GM12891 (cell line): ENCODE results near the gene ABCA1.

Experiments used
- POLR2A ChIP-seq: IDR thresholded peaks from 2 replicates; pipeline ENCODE4 v1.6.1; 2011; ENCODE audit warnings: low read depth, low read length, control low read depth
- POLR2AphosphoS5 ChIP-seq: IDR thresholded peaks from 2 replicates; pipeline ENCODE4 v1.6.1; 2011; ENCODE audit warnings: low read depth, low read length, control low read depth
- SPI1 ChIP-seq: IDR thresholded peaks from 2 replicates; pipeline ENCODE4 v1.6.1; 2011; ENCODE audit warnings: low read depth, low read length, control low read depth
- TAF1 ChIP-seq: IDR thresholded peaks from 2 replicates; pipeline ENCODE4 v1.6.1; 2011; ENCODE audit warnings: low read depth, low read length, control low read depth

DNA sequence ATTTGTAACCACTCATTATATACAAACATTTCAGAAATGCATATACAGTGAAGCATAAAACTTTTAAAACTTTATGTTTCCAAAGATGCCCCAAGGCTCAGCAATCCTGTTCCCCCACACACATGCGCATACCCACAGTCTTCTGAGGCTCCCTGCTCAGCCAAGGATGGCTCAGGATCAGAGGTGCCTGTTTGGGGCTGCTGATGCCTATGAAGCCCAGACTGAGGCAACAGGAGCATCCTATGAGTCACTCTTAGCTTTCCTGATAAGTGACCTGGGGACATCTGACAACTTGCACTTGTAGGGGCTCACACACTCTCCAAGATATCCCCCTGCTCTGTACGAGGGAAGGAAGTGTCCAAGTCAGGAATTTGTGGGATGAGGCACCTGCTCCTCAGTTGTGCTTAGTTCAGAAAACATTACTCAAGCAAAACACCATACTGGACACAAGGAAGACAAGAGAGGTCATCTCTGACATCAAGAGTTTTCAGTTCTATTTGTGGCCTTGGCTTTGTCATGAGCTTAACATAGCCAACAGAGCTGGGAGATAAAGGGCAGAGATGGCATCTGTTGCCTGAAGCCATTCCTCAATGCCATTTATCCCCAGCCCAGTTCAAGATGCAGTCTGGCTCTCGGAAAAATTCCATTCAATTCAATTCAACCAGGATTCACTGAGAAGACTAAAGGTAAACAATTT is 101.7 kb downstream of the ABCA1 start:
- TF ChIP-seq POLR2A = no peak
- no peak for TF ChIP-seq POLR2AphosphoS5
- no peak for TF ChIP-seq TAF1
- TF ChIP-seq SPI1 = no peak
